Breast epithelium (tissue), 4 donors: ENCODE measurements around the gene C3. TPM values are rescaled to one million over a fixed set of nuclear protein-coding genes. Genes with fewer than 3 reads are reported as not detected.

Experiments
- DNase-seq, 2 donors: peaks; one replicate each; pipeline ENCODE4 v3.0.0-alpha.2; 2019; ENCODE audit warnings: low spot score in 2 of 2
- H3K27ac ChIP-seq, 2 donors: fragments of 200-600 bp; sonication (generic) in 1 of 2; one replicate each; pipeline ENCODE4 v1.5.1; 2016 to 2019; ENCODE audit warnings: mild to moderate bottlenecking in 1 of 2
- H3K27me3 ChIP-seq, 2 donors: fragments of 200-600 bp; sonication (generic) in 1 of 2; one replicate each; pipeline versions ENCODE4 v1.5.1 to v1.6.0; 2017 to 2019; ENCODE audit warnings: control low read depth in 1 of 2, mild to moderate bottlenecking in 1 of 2
- H3K36me3 ChIP-seq: fragments of 200-600 bp; one replicate; pipeline ENCODE4 v1.5.1; 2019
- H3K4me1 ChIP-seq, 2 donors: fragments of 200-600 bp; sonication (generic); one replicate each; pipeline ENCODE4 v1.5.1; 2016 to 2019; ENCODE audit warnings: control low read depth in 1 of 2
- H3K4me3 ChIP-seq, 3 donors: fragments of 200-600 bp; sonication (generic); 1 replicate in 2 of 3; 2 replicates in 1 of 3; pipeline ENCODE4 v1.5.1; 2016 to 2019; ENCODE audit warnings: mild to moderate bottlenecking in 3 of 3, moderate library complexity in 2 of 3
- H3K9me3 ChIP-seq, 2 donors: fragments of 200-600 bp; sonication (generic) in 1 of 2; one replicate each; pipeline ENCODE4 v1.5.1; 2016 to 2019; ENCODE audit warnings: control low read depth in 1 of 2
- CTCF ChIP-seq, 3 donors: fragments of 450-650 bp; IDR thresholded peaks; one replicate each; pipeline ENCODE4 v1.5.1; 2016 to 2017; ENCODE audit warnings: antibody characterized with exemption in 3 of 3, mild to moderate bottlenecking in 3 of 3, moderate library complexity in 3 of 3
- POLR2A ChIP-seq: fragments of 450-650 bp; IDR thresholded peaks from one replicate; pipeline ENCODE4 v1.6.1; 2016; ENCODE audit warnings: antibody characterized with exemption, mild to moderate bottlenecking, moderate library complexity
- POLR2AphosphoS5 ChIP-seq, 3 donors: sonication (generic); formaldehyde crosslinking; IDR thresholded peaks; one replicate each; pipeline ENCODE4 v1.6.1; 2017; ENCODE audit warnings: antibody characterized with exemption in 3 of 3
- intact Hi-C: fragments of 100-400 bp; cut with DNase I; formaldehyde crosslinking; loops from one replicate; pipeline ENCODE4 v1.15.1; 2023; ENCODE audit warnings: low total_unique reads
- total RNA-seq, 3 donors: library from RNA; depleted of rRNA; stranded (reverse); fragments of >200 nt; gene quantifications; one replicate each; pipeline ENCODE4 v1.1.0, GENCODE V29; 2016

The C3 gene
- total RNA-seq, 3 donors from 2014 or later: 856 to 1,298 (median 1,115) TPM

DNA sequence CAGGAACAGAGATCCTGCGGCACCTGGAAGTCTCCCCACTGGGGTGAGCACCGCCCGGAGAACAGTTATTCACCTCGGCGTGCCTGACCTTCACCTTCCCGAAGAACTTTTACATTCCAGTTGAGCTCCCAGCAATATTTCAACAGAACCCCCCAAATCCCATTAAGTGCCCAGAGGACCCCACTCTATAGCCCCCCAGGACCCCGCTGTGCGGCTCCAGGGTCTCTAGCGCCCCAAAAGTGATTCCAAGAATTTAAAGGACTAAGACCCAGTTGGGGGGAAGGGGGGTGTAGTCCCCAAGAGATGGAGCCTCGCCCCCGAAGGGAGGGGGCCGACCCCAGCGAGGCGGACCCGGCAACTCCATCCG is 16.4 kb upstream of the C3 start:
- intact Hi-C loops: no loop called here
- peaks cover 5 to 20% of the 10 kb centered on the region in 2 donors for H3K4me1 ChIP-seq

DNA sequence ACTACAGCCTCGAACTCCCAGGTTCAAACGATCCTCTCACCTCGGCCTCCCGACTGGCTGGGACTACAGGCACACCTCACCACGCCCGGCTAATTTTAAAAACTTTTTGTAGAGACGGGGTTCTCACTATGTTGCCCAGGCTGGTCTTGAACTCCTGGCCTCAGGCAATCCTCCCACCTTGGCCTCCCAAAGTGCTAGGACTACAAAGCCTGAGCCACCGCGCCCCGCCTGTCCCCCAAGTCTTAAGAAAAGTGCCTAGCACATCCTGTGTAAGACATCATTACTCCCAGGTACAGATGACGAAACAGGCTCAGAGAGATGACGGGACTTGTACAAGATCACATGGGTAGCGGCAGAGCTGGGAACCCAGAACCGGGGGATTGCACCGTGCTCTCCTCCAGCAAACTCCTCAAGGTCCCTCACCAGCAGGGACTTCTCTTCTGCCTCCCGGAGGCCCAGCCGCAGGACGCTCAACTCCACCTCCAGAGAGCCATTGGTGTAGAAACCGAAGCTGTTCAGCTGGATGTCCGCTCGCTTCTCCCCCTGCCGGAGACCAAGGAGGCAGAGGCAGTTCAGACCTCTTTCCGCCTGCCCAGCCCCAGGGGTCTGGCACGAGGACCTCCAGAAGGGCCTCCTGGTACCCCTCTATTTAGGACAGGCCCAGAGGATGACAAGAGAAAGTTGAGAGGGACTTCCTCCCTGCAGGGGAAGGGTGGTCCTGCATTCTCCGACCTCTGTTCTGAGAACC is 15.9 kb upstream of the C3 start:
- intact Hi-C loops: no loop called here
- peak; percentile 70 to 73 for DNase-seq
- TF ChIP-seq POLR2AphosphoS5 (IDR thresholded peaks at IDR 0.05) (peak in 2 of 3 donors; percentile 33 to 45), CTCF (IDR thresholded peaks at IDR 0.05) (peak; percentile 29 to 73 (median 66)), POLR2A (no peak)

More for the DNA sequence above, 16.4 kb upstream of the C3 start:
- Histone ChIP-seq H3K27me3 (no peaks in the 10 kb centered on the region), H3K27ac (peak overlapping the region; percentile 96 to 99), H3K4me3 (peak overlapping the region; percentile 88 to 97 (median 91)), H3K9me3 (no peaks in the 10 kb centered on the region), H3K36me3 (peaks cover under 1% of the 10 kb centered on the region)
- DNase-seq: no peak
- peak in 1 of 3 donors; percentile 22 for TF ChIP-seq CTCF (IDR thresholded peaks at IDR 0.05)
- TF ChIP-seq POLR2AphosphoS5 (IDR thresholded peaks at IDR 0.05): no peak
- no peak for TF ChIP-seq POLR2A

GRCh38 chr19:6735181-6735911 is 14.9 kb upstream of the C3 start:
- TF ChIP-seq POLR2AphosphoS5 (IDR thresholded peaks at IDR 0.05): no peak
- TF ChIP-seq CTCF (IDR thresholded peaks at IDR 0.05): no peak
- TF ChIP-seq POLR2A: no peak
- H3K27ac ChIP-seq: peak overlapping the region; percentile 96 to 99
- peak overlapping the region in 2 of 3 donors; percentile 91 to 97 for H3K4me3 ChIP-seq
- H3K9me3 ChIP-seq: no peaks in the 10 kb centered on the region
- H3K4me1 ChIP-seq: peaks cover 5 to 20% of the 10 kb centered on the region in 2 donors
- H3K36me3 ChIP-seq: peaks cover 4% of the 10 kb centered on the region
- intact Hi-C loops: no loop called here
- H3K27me3 ChIP-seq: no peaks in the 10 kb centered on the region
- no peak for DNase-seq

More for the DNA sequence above, 15.9 kb upstream of the C3 start:
- Histone ChIP-seq H3K27me3 (no peaks in the 10 kb centered on the region), H3K9me3 (no peaks in the 10 kb centered on the region), H3K4me1 (peaks cover 5 to 20% of the 10 kb centered on the region in 2 donors), H3K27ac (peak overlapping the region; percentile 96 to 99), H3K36me3 (peaks cover 4% of the 10 kb centered on the region), H3K4me3 (peak overlapping the region; percentile 88 to 97 (median 91))

GRCh38 chr19:6734096-6734696 is 13.7 kb upstream of the C3 start:
- TF ChIP-seq POLR2A: no peak
- TF ChIP-seq POLR2AphosphoS5 (IDR thresholded peaks at IDR 0.05): no peak
- TF ChIP-seq CTCF (IDR thresholded peaks at IDR 0.05): no peak
- no peaks in the 10 kb centered on the region for H3K27me3 ChIP-seq
- peaks cover 5 to 20% of the 10 kb centered on the region in 2 donors for H3K4me1 ChIP-seq
- intact Hi-C loops: no loop called here
- no peak for DNase-seq
- peaks cover 4% of the 10 kb centered on the region for H3K36me3 ChIP-seq
- peak overlapping the region in 1 of 2 donors; percentile 9 for H3K27ac ChIP-seq
- no peak overlapping the region for H3K4me3 ChIP-seq
- no peaks in the 10 kb centered on the region for H3K9me3 ChIP-seq
